Endothelial cell of umbilical vein (primary cell): ENCODE data around the gene ARHGEF38. TPM values are rescaled to one million over a fixed set of nuclear protein-coding genes. Genes with fewer than 3 reads are reported as not detected.

Source experiments
- BruUV-seq: library from RNA; stranded (reverse); fragments of 400-500 nt; replicated peaks from 2 replicates; lab custom pipeline; 2021; lab: Mats Ljungman, UMichigan
- CTCF ChIA-PET: fragments of 300-600, 350-600 bp; sonication (Branson Sonifier 250); formaldehyde crosslinking; loops from one replicate; lab custom pipeline; 2021; ENCODE audit warnings: antibody characterized with exemption, inconsistent platforms; lab: Charles Lee
- POLR2A ChIA-PET: fragments of 300-600, 350-600 bp; sonication (Branson Sonifier 250); formaldehyde crosslinking; loops from one replicate; lab custom pipeline; 2021; ENCODE audit warnings: antibody characterized with exemption, inconsistent platforms; lab: Charles Lee
- DNase-seq: peaks from one replicate; pipeline ENCODE4 v3.0.0-alpha.2; 2011; ENCODE audit warnings: low read depth, low spot score
- FAIRE-seq: peaks from 2 replicates; lab custom pipeline; 2011; peaks lifted over from hg19 to GRCh38; lab: Jason Lieb, UNC
- H2AFZ ChIP-seq: 2 replicates; pipeline ENCODE4 v1.6.0; 2012; ENCODE audit warnings: low read depth, low read length, control low read depth, inconsistent platforms
- H3K27ac ChIP-seq: 2 replicates; pipeline ENCODE4 v1.5.1; 2011; ENCODE audit warnings: low read depth, mild to moderate bottlenecking, control low read depth, low read length, moderate library complexity; ENCODE audit not compliant: insufficient read depth
- H3K27me3 ChIP-seq, 2 experiments: 2 replicates each; pipeline versions ENCODE4 v1.6.0 to v1.6.1; 2011; ENCODE audit warnings: low read length in 2 of 2, mixed read lengths in 1 of 2; ENCODE audit not compliant: control insufficient read depth in 2 of 2, insufficient read depth in 2 of 2
- H3K36me3 ChIP-seq, 2 experiments: 2 replicates in 1 of 2; 3 replicates in 1 of 2; pipeline ENCODE4 v1.5.1; 2011; ENCODE audit warnings: low read length in 2 of 2, mild to moderate bottlenecking in 1 of 2, moderate library complexity in 1 of 2; ENCODE audit not compliant: control insufficient read depth in 2 of 2, insufficient read depth in 2 of 2; ENCODE audit errors: extremely low read depth in 1 of 2
- H3K4me1 ChIP-seq: 3 replicates; pipeline ENCODE4 v1.5.1; 2011; ENCODE audit warnings: mild to moderate bottlenecking, low read length; ENCODE audit not compliant: control insufficient read depth, insufficient read depth; ENCODE audit errors: extremely low read depth
- H3K4me2 ChIP-seq: 2 replicates; pipeline ENCODE4 v1.6.1; 2011; ENCODE audit warnings: low read length, control low read depth, mixed read lengths; ENCODE audit not compliant: insufficient read depth
- H3K4me3 ChIP-seq, 3 experiments: fragments of 200-600 bp in 1 of 3; sonication (generic), shearing (Covaris generic) in 1 of 3; replicated peaks in 1 of 3; 2 replicates each; pipeline ENCODE4 v1.5.1; 2011 to 2016; ENCODE audit warnings: control low read depth in 3 of 3, low read length in 3 of 3, mild to moderate bottlenecking in 2 of 3, inconsistent platforms in 1 of 3, low read depth in 1 of 3, moderate library complexity in 1 of 3; ENCODE audit not compliant: insufficient read depth in 1 of 3
- H3K79me2 ChIP-seq: 2 replicates; pipeline ENCODE4 v1.6.0; 2012; ENCODE audit warnings: low read length, inconsistent platforms; ENCODE audit not compliant: control insufficient read depth, insufficient read depth
- H3K9ac ChIP-seq: replicated peaks from 2 replicates; pipeline ENCODE3; 2011; ENCODE audit warnings: low read length, control low read depth; ENCODE audit not compliant: insufficient read depth; ENCODE audit errors: extremely low read depth
- H3K9me1 ChIP-seq: replicated peaks from 3 replicates; pipeline ENCODE4 v1.6.0; 2011; ENCODE audit warnings: mild to moderate bottlenecking, low read length; ENCODE audit not compliant: control insufficient read depth, insufficient read depth; ENCODE audit errors: extremely low read depth
- H3K9me3 ChIP-seq: replicated peaks from 2 replicates; pipeline ENCODE4 v1.5.1; 2012; ENCODE audit warnings: low read length, inconsistent platforms; ENCODE audit not compliant: control insufficient read depth, insufficient read depth
- H4K20me1 ChIP-seq: replicated peaks from 2 replicates; pipeline ENCODE3; 2011; ENCODE audit warnings: mild to moderate bottlenecking, low read length; ENCODE audit not compliant: control insufficient read depth, insufficient read depth; ENCODE audit errors: extremely low read depth
- CTCF ChIP-seq, 2 donors: IDR thresholded peaks; 1 replicate in 1 of 2; 2 replicates in 1 of 2; pipeline ENCODE4 v1.5.1; 2011; ENCODE audit warnings: low read length in 2 of 2, mild to moderate bottlenecking in 2 of 2, moderate library complexity in 2 of 2, control low read depth in 1 of 2, inconsistent platforms in 1 of 2, low read depth in 1 of 2; ENCODE audit not compliant: insufficient read depth in 1 of 2; ENCODE audit errors: extremely low read depth in 1 of 2
- EZH2 ChIP-seq: IDR thresholded peaks from 2 replicates; pipeline ENCODE4 v1.6.1; 2012; ENCODE audit warnings: borderline replicate concordance, low read depth, mild to moderate bottlenecking, moderate library complexity, low read length, inconsistent platforms; ENCODE audit not compliant: severe bottlenecking
- FOS ChIP-seq: IDR thresholded peaks from 2 replicates; pipeline ENCODE4 v1.6.1; 2011; ENCODE audit warnings: mild to moderate bottlenecking, low read length, moderate library complexity, borderline replicate concordance; ENCODE audit not compliant: insufficient read depth
- GATA2 ChIP-seq: IDR thresholded peaks from 2 replicates; pipeline ENCODE4 v1.7.0; 2011; ENCODE audit warnings: low read depth, mild to moderate bottlenecking, moderate library complexity, mixed read lengths, low read length; ENCODE audit not compliant: insufficient read length, insufficient read depth
- JUN ChIP-seq: IDR thresholded peaks from 2 replicates; pipeline ENCODE4 v1.6.1; 2011; ENCODE audit warnings: borderline replicate concordance, low read depth; ENCODE audit not compliant: insufficient read length, insufficient read depth
- MYC ChIP-seq: IDR thresholded peaks from one replicate; pipeline ENCODE4 v1.6.1; 2011; ENCODE audit warnings: mild to moderate bottlenecking, low read depth, low read length
- POLR2A ChIP-seq: IDR thresholded peaks from 2 replicates; pipeline ENCODE4 v1.6.1; 2012; ENCODE audit warnings: low read depth, mild to moderate bottlenecking, control low read depth, low read length
- POLR2AphosphoS5 ChIP-seq: IDR thresholded peaks from 2 replicates; pipeline ENCODE4 v1.6.1; 2012; ENCODE audit warnings: low read depth, mild to moderate bottlenecking, control low read depth, low read length, moderate library complexity; ENCODE audit not compliant: insufficient read depth
- dilution Hi-C: fragments of 300-500 bp; cut with MboI; formaldehyde crosslinking; loops from one replicate; pipeline ENCODE4 v1.15.0; 2019; ENCODE audit warnings: low sequenced_read_pairs; ENCODE audit not compliant: extremely low pct_ligation_motif_present
- intact Hi-C: fragments of 100-400 bp; cut with micrococcal nuclease; formaldehyde crosslinking; loops from one replicate; pipeline ENCODE4 v1.10.0; 2022
- polyA plus RNA-seq, 4 experiments: library from polyadenylated mRNA; depleted of rRNA in 3 of 4; stranded (reverse) in 3 of 4; unstranded in 1 of 4; fragments of >200 nt; gene quantifications; 2 replicates each; pipeline versions ENCODE4 v1.2.1 to v1.2.3, GENCODE V29; 2011 to 2012; ENCODE audit warnings: missing spikeins in 1 of 4
- total RNA-seq: library from RNA; stranded (reverse); gene quantifications from 2 replicates; pipeline ENCODE4 v1.2.3, GENCODE V29; 2021
- TF ChIP-seq, protein P1 (sequence below): IDR thresholded peaks from 2 replicates; pipeline ENCODE4 v1.6.1; 2011; ENCODE audit not compliant: insufficient read depth, insufficient read length

ARHGEF38 gene
- total and polyA plus RNA-seq, 2 donors (not counting 3 experiments of a cell fraction or from before 2014, with no cell fraction given) = not detected

GRCh38 chr4:105644257-105644656, 91.8 kb downstream of the ARHGEF38 start:
- no TSS peak for BruUV-seq
- Histone ChIP-seq H3K4me2 (no peak overlapping the region), H3K9me1 (no peaks in the 10 kb centered on the region), H4K20me1 (no peaks in the 10 kb centered on the region), H3K27me3 (peaks cover 4 to 5% of the 10 kb centered on the region in 2 experiments), H3K4me3 (no peak overlapping the region), H3K4me1 (no peaks in the 10 kb centered on the region), H3K9me3 (no peaks in the 10 kb centered on the region), H3K27ac (no peak overlapping the region), H2AFZ (no peak overlapping the region), H3K79me2 (no peaks in the 10 kb centered on the region), H3K36me3 (no peaks in the 10 kb centered on the region), H3K9ac (no peak overlapping the region)
- no peak for FAIRE-seq
- TF ChIP-seq JUN = no peak
- no peak for TF ChIP-seq POLR2A
- TF ChIP-seq, protein P1, sequence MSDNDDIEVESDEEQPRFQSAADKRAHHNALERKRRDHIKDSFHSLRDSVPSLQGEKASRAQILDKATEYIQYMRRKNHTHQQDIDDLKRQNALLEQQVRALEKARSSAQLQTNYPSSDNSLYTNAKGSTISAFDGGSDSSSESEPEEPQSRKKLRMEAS = no peak
- TF ChIP-seq GATA2 = no peak
- no peak for TF ChIP-seq MYC
- no peak for TF ChIP-seq POLR2AphosphoS5
- no peak for TF ChIP-seq CTCF (IDR thresholded peaks at IDR 0.05; ENCODE audit: extremely low read depth in 1 of 2, insufficient read depth in 1 of 2, low read depth in 1 of 2, low read length in 2 of 2)
- no peak for TF ChIP-seq EZH2
- TF ChIP-seq FOS = no peak
- DNase-seq = no peak
- CTCF ChIA-PET = no interaction called here
- intact Hi-C loops = no loop called here
- dilution Hi-C loops = no loop called here
- POLR2A ChIA-PET = no interaction called here
